ENCODE results near the gene UPF1. TPM values are rescaled to one million over a fixed set of nuclear protein-coding genes. Genes with fewer than 3 reads are reported as not detected.
"Not testable (repeated sequence)": the region's sequence is repeated elsewhere in the genome, so short reads cannot be mapped to it uniquely, and the experiment has no call there.

Gene UPF1
- total RNA-seq, 1 donor from 2014 or later: 106 TPM

GRCh38 chr19:18799389-18799970 is 32.3 kb upstream of the UPF1 start:
- no peak for DNase-seq (ENCODE audit: low read depth)

DNA sequence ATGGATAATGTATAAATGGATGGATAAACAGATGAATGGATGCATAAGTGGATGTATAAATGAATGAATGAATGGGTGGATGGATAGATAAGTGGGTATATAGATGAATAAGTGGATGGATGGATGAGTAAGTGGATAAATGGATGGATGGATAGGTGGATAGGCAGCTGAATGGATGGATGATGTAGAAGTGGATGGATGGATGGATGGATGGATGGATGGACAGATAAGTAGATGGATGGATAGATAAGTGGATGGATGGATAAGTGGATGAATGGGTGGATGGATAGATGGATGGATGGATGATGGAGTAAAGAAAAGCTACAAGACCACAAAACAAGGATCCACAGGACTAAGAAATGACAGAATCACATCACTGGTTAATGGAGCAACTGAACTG is 31.7 kb upstream of the UPF1 start:
- DNase-seq (ENCODE audit: low read depth): no peak

GRCh38 chr19:18800636-18801035 is 31.1 kb upstream of the UPF1 start:
- no peak for DNase-seq (ENCODE audit: low read depth)

- DNase-seq (ENCODE audit: low read depth): no peak
Observed at GRCh38 chr19:18802354-18802753, 29.4 kb upstream of the UPF1 start.

- DNase-seq (ENCODE audit: low read depth): no peak
Observed at GRCh38 chr19:18803550-18804138, 28.1 kb upstream of the UPF1 start.

GRCh38 chr19:18804139-18804601 is 27.6 kb upstream of the UPF1 start:
- no peak for DNase-seq (ENCODE audit: low read depth)

GRCh38 chr19:18804643-18805042 is 27.1 kb upstream of the UPF1 start:
- DNase-seq (ENCODE audit: low read depth): no peak

DNA sequence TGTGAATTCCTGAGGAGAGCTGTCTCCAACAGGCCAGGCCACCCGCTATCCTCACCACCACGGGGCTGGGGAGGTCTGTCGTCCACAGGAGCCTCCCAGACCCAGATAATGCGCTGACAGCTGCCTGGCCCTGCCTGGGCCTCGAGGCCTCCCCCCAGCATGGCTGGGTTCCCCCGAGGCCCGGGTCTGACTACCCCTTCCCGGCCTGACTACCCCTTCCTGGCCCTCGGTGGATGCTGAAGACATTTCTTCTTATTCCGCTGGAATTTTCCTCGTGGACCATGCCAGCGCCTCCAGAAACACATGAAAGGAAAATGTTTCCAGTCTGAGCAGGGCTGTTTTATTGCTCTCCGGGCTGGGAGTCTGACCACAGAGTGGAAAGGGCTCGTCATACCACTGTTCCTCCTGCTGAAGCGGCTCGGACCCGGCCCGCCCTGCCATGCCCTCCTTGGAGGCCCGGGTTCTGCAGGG is 23.9 kb upstream of the UPF1 start:
- no peak for DNase-seq (ENCODE audit: low read depth)

- DNase-seq (ENCODE audit: low read depth): peak; percentile 41
Observed at GRCh38 chr19:18809149-18809868, 22.4 kb upstream of the UPF1 start.

- DNase-seq (ENCODE audit: low read depth): not testable (repeated sequence)
Observed at GRCh38 chr19:18811638-18812037, 20.1 kb upstream of the UPF1 start.

GRCh38 chr19:18814063-18814462 is 17.7 kb upstream of the UPF1 start:
- no peak for DNase-seq (ENCODE audit: low read depth)

- DNase-seq (ENCODE audit: low read depth): no peak
Observed at GRCh38 chr19:18815673-18816072, 16.1 kb upstream of the UPF1 start.

DNA sequence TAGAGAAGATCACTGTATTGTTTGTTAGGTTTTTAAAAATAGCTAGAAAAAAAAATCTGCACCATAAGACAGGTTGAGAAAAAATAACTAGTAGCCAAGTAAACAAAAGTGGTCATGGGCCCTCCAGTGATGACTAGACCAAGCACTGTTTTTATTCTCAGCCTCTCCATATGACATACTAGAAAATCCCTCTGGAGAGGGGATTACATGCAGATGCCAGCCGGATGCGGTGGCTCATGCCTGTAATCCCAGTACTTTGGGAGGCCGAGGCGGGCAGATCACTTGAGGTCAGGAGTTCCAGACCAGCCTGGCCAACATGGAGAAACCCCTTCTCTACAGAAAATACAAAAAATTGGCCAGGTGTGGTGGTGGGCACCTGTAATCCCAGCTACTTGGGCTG is 15.1 kb upstream of the UPF1 start:
- DNase-seq (ENCODE audit: low read depth): not testable (repeated sequence)

GRCh38 chr19:18817574-18817973 is 14.2 kb upstream of the UPF1 start:
- no peak for DNase-seq (ENCODE audit: low read depth)

- no peak for DNase-seq (ENCODE audit: low read depth)
Observed at GRCh38 chr19:18828786-18829185, 3.0 kb upstream of the UPF1 start.

- no peak for DNase-seq (ENCODE audit: low read depth)
Observed at GRCh38 chr19:18830488-18830887, 1.3 kb upstream of the UPF1 start.

DNA sequence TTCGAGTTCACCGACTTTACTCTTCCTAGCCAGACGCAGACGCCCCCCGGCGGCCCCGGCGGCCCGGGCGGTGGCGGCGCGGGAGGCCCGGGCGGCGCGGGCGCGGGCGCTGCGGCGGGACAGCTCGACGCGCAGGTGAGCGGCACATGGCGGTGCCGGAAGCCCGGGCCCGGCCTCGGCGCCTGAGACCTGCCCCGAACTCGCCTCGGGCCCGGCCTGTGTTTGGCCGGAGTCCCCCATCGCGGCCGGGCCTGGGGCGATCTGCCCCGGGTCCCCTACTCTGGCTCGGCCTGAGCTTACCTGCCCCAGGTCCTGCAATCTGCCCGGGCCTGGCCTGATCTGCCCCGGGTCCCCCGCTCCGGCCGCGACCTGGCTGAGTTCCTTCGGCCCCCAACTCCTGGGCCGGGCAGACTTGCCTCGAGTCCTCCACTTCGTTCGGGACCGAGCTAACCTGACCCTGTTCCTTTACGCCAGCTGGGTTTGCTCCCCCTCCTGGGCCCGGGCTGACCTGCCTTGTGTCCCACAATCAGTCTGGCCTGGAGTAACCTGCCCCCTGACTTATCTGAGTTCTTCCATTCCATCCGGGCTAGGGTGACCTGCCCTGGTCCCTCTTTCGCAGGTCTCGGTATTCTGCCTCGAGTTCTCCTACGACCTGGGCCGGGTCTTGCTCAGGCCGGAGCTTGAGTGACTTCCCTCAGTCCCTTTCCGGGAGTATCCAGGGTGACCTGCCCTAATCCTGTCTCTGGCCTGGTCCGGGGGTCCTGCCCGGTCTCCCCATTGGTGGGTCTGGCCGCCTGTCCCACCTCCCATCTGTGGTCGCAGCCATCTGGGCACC is 764 bp downstream of the UPF1 start:
- no peak for DNase-seq (ENCODE audit: low read depth)

GRCh38 chr19:18833141-18833476 is 1.4 kb downstream of the UPF1 start:
- DNase-seq (ENCODE audit: low read depth): peak; percentile 21

DNA sequence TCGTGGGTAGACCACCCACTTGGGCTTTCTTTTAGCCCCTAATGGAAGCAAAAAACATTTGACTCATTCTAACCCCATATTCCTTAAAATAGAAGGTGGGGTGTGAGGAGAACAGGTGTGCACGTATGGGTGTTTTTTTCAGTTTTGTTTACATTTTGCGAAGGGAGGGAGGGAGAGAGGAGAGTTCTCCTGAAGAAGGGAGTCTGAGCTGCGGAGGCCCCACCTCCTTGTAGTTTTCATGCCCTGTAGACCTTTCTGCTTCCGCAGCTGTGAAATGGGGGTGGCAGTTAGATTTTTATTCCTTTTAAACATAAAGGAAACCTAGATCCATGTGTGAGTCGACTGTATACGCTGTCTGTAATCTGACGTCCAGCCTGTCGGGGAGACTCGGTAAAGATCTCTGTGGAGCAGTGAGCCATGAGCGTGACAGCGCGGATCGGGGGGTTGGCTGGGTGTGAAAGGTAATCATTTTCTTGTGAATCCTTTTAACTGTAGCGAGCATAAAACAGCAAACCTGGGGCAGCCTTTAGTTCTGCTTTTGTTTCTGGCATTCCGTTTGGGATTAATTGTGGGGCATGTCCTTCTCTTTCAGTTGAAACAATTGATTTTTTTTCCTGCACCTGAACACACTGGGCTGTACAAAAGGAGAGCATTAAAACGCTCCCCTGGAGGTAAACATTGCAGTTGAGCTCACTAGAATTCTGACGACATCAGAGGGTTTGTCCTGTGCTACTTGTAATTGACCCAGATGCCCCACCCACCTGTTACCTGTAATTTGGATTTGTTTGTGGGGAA is 2.3 kb downstream of the UPF1 start:
- peak; percentile 21 for DNase-seq (ENCODE audit: low read depth)

- no peak for DNase-seq (ENCODE audit: low read depth)
Observed at GRCh38 chr19:18834644-18834984, 2.9 kb downstream of the UPF1 start.

- DNase-seq (ENCODE audit: low read depth): peak; percentile 28
Observed at GRCh38 chr19:18839465-18840287, 7.9 kb downstream of the UPF1 start.
